RCC 7860 (cell line): ENCODE results near the gene TMEM131.

Source experiments
- DNase-seq: peaks from one replicate; pipeline ENCODE4 v3.0.0-alpha.2; 2015; ENCODE audit warnings: low spot score
- FAIRE-seq: peaks from 2 replicates; lab custom pipeline; 2012; peaks lifted over from hg19 to GRCh38; lab: Jason Lieb, UNC

Gene TMEM131

DNA sequence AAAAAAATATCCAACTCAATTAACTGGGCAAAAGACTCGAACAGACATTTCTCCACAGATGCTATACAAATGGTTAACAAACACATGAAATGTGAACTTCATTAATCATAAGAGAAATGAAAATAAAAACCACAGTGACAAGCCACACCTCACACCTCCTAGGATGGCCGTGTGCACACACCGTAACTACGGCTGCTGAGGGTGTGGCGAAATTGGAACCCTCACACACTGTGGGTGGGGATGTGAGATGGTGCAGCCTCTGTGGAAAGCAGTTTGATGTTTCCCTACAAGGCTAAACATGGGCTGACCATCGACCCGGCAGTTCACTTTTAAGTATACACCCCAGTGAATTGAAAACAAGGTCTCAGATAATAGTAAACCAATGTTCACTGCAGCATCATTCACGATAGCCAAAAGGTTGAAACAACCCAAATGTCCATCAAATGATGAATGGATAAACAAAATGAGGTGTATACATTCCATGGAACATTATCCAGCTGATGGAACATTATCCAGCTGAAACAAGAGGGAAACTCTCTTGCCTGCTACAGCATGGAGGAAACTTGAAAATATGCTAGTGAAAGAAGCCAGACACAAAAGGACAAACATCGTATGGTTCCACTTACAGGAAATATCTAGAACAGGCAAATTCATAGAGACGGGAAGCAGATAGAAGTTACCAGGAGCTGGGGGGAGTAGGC lies 250.1 kb downstream of the TMEM131 start:
- FAIRE-seq: no peak

DNA sequence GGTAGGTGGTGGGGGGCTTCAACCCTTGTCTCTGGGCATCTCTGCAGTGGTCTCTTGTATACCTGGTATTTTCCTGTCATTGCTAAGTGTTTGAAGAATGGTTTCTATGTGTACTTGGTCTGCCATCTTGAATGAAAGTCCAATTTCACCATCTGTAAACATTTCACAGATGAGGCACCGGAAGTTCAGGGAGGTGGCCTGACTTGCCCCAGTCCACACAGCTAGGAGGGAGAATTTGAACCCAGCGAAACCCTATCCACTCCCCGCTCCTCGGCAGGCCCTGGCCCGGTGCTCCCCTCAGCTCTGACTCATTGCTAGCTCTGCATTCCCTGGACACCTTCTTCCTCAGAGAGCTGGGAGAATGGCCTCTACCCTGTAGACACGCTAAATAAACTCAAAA lies 251.8 kb downstream of the TMEM131 start:
- FAIRE-seq (no peak), DNase-seq (no peak)

More for the DNA sequence above, 250.1 kb downstream of the TMEM131 start:
- no peak for DNase-seq

DNA sequence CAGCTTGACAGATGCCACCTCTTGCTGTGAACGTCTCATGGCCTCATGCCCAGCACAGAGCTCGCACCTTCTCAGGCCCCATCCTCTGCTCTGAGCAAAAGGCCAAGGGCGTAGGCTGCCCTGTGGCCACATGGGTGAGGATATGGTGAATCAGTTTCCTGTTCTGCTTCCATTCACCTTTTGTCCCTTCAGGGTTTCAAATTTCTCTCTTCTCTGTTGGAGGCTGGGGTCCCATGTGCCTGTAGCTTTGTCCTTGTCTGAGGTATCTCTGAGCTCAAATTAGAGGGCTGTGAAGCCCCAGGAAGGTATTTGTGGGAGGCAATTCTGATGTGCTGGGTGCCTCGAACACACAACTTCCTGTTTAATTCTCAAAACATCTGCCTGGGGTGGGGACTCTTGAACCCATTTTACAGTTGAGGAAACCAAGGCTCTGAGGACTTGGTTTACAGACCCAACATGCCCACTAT lies 253.3 kb downstream of the TMEM131 start:
- no peak for FAIRE-seq

GRCh38 chr2:97741686-97742085 lies 254.1 kb downstream of the TMEM131 start:
- no peak for DNase-seq
- no peak for FAIRE-seq

More for the DNA sequence above, 253.3 kb downstream of the TMEM131 start:
- DNase-seq: no peak

- DNase-seq (no peak), FAIRE-seq (no peak)
Observed at GRCh38 chr2:97741251-97741650, 254.5 kb downstream of the TMEM131 start.

GRCh38 chr2:97740590-97741182 lies 255.1 kb downstream of the TMEM131 start:
- DNase-seq: peak; percentile 9
- FAIRE-seq: no peak

GRCh38 chr2:97739893-97740245 lies 255.9 kb downstream of the TMEM131 start:
- DNase-seq (no peak), FAIRE-seq (no peak)

DNA sequence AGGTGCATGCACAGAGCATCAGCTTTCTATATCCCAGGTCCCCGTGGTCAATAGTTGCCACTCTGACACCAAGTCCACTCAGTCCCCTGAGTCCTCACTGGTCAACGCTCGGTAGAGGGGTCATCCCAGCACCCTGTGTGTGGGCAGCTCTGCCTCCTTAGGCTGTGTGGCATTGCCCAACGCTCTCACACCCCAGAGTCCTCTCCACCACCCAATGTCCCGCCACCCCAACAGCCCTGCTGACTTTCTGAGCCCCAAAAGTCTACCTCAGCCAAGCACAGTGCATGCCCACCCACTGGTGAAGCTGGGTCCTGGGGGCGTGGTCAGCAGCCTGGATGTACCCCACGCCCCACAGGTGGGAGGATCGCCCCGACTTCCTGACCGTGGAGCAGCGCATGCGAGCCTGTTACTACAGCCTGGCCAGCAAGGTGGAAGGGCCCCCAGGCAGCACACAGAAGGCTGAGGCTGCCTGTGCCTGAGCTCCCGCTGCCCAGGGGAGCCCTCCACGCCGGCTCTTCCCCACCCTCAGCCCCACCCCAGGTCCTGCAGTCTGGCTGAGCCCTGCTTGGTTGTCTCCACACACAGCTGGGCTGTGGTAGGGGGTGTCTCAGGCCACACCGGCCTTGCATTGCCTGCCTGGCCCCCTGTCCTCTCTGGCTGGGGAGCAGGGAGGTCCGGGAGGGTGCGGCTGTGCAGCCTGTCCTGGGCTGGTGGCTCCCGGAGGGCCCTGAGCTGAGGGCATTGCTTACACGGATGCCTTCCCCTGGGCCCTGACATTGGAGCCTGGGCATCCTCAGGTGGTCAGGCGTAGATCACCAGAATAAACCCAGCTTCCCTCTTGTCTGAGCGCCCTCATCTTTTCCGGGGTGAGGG lies 256.5 kb downstream of the TMEM131 start:
- FAIRE-seq (no peak), DNase-seq (no peak)

DNA sequence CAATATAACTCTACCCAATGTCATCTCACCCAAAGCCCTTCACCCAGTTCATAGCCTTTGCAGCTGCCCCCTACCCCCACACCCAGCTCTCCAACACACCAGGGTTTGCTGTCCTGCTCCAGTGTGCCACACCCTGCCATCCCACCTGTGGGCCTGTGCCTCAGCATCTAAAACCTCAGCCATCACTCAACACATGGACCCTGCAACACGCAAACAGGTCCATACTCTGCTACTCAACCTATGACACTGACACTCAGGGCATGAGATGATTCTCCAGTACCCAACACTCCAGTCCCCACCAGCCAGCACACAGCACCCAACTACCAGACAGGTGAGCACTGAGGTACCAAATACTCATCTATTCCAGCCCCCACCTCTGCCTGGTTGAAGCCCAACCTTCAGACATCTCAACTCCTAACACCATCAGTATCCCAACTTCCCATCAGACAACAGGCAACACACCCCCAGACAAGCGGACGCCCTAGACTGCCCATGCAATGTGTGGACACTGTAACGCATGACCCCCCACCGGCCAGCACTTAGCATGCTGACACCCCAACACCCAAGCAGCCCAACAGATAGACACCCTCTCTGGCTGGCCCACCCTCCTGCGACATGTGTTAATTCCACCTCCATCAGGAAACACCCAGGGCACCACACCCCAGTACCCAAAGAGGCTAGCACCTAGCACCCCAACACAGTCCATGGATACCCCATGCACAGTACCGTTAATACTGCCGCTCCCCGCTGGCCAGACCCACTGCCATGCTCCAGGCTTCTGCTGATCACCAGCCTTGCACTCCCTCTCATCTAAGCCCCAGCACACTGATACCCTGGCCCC lies 257.3 kb downstream of the TMEM131 start:
- FAIRE-seq: no peak

DNA sequence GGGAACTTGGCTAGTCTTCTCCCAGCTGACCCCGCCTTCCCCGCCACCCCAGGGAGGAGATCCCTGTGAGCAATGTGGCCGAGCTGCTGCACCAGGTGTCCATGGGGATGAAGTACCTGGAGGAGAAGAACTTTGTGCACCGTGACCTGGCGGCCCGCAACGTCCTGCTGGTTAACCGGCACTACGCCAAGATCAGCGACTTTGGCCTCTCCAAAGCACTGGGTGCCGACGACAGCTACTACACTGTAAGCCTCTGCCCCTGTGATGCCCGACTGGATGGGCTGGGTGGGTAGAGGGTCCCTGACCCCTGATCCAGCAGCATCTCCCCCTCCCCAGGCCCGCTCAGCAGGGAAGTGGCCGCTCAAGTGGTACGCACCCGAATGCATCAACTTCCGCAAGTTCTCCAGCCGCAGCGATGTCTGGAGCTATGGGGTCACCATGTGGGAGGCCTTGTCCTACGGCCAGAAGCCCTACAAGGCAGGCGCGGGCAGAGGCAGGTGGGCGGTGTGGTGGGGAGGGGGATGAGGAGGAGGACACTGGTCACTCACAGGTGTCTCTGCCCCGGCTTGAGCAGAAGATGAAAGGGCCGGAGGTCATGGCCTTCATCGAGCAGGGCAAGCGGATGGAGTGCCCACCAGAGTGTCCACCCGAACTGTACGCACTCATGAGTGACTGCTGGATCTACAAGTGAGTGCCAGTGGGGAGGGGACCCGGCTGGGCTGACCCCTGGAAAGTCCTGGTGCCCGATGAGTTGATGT lies 258.1 kb downstream of the TMEM131 start:
- DNase-seq: no peak
- no peak for FAIRE-seq

More for the DNA sequence above, 257.3 kb downstream of the TMEM131 start:
- DNase-seq: no peak

- no peak for DNase-seq
- FAIRE-seq: no peak
Observed at GRCh38 chr2:97736608-97737330, 259.0 kb downstream of the TMEM131 start.

- no peak for FAIRE-seq
- no peak for DNase-seq
Observed at GRCh38 chr2:97736185-97736584, 259.6 kb downstream of the TMEM131 start.

- no peak for FAIRE-seq
- no peak for DNase-seq
Observed at GRCh38 chr2:97735161-97735561, 260.6 kb downstream of the TMEM131 start.

DNA sequence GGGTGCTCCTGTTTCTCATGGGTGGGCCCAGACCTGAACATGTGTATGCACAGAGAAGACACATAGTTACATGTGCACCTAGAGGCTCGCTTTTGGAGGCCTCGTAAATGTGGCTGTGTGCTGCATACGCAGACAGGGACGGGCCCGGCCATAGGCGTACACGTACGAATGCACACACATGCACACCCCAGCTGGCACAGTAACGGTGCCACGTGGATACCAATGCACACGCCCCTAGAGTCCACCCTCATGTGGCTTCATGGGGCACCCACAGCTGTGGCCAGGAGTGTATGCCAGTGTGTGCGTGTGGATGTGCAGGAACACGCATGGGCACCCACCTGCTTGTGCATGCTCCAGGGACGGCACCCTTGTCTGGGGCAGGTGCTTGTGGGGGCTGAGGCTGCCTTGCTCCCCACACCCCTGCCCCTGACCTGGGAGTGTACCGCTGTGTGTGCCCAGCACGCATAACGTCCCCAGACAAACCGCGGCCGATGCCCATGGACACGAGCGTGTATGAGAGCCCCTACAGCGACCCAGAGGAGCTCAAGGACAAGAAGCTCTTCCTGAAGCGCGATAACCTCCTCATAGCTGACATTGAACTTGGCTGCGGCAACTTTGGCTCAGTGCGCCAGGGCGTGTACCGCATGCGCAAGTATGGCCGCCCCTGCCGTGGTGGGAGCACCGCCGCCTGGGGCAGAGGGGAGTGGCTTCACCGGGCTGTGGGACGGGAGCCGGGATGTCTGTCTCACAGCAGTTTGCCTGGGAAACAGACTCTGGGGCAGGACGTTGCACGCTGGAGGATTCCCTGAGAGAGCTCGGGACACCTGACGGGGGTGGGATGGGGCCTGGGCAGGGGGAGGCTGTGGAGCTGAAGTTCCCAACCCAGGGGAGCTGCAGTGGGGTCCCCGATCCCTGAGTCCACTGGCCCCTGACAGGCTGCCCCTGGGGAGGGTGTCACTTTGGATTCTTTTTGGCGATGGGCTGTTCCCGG lies 261.4 kb downstream of the TMEM131 start:
- no peak for FAIRE-seq
- DNase-seq: no peak

DNA sequence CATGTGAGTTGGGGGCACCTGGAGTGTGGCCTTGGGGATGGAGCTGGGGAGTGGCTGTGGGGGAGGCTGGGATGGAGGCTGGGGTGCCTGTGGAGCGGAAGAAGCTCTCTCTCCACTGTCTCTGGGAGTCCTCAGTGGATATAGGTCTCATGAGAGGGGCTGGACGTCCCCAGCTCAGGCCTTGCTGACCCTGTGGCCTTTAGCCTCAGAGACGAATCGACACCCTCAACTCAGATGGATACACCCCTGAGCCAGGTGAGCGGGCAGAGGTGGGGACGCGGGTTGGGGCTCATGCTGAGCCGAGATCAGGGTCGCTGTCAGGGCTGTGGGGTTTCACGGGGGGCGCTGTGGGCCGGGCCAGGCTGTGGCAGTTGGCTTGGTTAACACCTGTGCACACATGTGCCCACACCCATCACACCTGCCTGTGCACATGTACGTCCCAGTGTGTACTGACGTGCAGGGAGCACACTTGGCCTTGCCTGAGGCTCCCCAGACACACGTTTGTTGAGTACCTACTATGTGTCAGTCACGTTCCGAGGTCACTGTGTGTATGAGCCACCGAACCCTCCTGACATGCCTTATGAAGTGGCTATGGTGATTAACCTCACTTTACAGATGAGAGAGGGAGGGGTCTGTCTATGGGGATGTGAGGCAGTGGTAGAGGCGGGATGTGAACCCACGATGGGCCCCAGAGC lies 262.3 kb downstream of the TMEM131 start:
- FAIRE-seq: no peak
- no peak for DNase-seq

DNA sequence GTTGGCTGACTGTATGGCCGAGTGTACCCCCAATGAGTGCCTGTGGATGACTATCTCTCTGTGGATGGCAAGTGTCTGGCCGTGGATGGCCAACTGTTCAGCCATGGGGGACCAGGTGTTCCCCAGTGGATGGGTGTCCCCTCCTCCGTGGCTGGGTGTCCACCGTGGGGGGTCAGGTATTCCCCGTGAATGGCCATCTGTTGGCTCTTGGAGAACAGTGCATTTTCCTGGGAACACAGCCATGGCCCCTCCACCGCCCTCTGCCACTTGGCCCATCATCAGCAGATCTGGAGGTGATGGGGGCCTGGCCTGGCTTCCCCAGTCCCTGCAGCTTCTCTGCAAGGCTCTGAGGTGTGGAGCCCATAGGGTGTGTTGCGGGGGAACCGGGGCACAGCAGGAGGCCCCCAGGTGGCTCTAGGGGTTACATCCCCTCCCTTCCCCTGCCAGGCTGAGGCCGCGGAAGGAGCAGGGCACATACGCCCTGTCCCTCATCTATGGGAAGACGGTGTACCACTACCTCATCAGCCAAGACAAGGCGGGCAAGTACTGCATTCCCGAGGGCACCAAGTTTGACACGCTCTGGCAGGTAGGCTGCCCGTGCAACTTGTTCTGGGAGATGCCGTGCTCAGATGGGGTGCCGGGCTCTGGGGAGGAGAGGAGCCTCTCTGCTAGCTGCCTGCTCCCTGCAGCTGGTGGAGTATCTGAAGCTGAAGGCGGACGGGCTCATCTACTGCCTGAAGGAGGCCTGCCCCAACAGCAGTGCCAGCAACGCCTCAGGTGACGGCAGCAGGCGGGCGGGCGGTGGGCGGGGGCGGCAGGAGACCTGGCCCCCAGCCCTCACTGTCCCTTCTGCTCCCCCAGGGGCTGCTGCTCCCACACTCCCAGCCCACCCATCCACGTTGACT lies 263.1 kb downstream of the TMEM131 start:
- FAIRE-seq: no peak
- DNase-seq: no peak
